GM21367 (cell line): Measurements from ENCODE around the gene LHFPL2.

Experiments
- ATAC-seq: cut with Tn5 transposase; IDR thresholded peaks from one replicate; pipeline ENCODE4 v1.9.1; 2021; ENCODE audit not compliant: unreplicated experiment

LHFPL2 gene

GRCh38 chr5:78547183-78547582 is 101.4 kb downstream of the LHFPL2 start:
- no peak for ATAC-seq

DNA sequence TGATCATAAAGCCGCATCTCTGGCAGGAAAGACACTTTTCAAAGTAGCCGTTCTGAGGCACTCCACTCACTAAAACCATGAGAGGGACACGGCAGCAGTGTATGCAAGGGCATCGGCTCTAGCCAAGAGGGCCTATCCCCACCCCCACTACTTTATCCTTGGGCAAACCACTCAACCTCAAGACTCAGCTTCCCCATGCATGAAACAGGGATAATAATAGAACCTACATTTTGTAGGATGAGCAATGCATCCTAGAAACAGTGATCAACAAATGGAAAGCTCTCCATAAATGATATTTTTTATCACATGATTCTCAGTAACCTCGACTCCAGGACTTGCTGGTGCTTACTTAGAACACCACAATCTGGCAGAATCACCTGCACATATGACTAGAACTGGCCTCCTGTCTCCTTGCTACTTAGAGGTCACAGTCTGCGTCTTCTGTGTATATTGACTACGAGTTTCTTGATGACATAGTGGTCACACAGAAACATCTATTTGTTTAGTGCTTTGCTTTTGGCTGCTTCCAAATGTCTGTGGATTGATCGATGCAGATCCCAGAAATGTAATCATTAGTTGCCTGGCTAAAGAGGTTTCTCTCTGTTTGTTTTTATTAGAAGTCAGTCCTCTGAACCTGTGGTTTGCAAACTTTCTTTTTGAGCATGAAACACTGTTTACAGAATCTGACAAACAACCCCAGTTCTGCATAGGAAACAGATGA is 102.1 kb downstream of the LHFPL2 start:
- ATAC-seq, result no peak

DNA sequence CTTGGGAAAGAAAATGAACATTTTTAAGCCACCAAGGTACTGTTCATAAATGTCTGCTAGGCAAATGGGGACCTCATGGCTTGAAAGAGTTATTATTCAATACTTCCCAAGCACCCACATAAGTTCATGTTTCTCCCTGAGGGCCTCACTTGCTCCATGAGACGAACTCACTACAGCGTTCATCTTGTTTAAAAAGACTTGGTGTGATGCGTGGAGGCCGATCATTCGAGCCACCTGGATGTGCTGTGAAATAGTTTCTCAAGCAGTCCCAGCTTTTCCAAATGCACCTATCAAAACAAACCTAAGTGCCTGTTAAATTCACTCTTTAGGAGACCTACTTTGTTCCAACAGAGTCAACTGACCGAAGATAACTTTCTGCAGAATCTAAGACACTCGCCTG is 103.2 kb downstream of the LHFPL2 start:
- no peak for ATAC-seq

DNA sequence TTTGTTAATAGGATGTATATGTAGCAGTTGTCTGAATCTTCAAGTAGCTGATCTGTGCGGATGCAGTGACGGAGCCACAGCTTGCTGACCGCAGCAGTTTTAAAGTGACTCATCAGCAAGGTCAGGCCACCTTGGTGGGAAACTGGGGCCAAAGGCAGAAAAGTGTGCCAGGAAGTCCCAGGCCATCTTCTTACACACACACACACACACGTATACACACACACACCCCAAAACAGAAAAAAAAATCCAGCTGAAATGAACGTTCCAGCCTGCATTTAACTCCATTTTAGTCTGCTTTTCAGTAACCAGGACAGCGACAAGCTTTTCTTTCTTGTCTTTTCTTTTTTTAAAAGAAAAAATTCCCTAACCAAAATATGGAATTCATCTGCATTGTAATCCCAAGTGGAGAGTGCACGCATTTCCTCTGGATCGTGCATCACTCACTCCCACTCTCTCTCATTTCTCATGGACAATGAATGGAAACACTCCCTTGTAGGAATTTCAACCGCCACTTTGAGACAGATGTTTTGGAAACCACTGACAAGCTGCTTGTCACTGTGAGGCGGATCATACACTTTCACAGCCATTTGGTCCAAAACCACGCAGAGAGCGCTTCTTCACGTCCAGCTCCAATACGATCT is 103.9 kb downstream of the LHFPL2 start:
- no peak for ATAC-seq

GRCh38 chr5:78543916-78544315 is 104.7 kb downstream of the LHFPL2 start:
- ATAC-seq, result no peak

DNA sequence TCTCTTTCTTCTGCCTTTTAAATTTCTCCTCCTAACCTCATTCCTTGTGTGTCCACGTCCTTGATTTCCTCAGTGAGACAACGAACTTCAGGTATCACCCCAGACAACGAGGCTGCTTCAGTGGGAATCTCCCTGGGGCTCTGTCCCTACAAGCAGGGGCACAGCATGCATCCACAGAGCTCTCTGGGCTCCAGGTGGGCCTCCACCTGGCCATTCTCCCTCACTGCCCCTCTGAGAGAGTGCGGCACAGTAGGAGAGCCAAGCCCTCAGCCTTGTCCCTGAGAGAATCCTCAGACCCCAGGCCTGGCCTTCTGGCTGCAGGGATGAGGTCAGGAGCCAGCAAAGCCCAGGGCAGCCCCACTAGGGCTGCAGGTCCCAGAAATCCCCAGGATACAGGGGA is 105.3 kb downstream of the LHFPL2 start:
- no peak for ATAC-seq

GRCh38 chr5:78542321-78542840 is 106.2 kb downstream of the LHFPL2 start:
- ATAC-seq, result no peak

DNA sequence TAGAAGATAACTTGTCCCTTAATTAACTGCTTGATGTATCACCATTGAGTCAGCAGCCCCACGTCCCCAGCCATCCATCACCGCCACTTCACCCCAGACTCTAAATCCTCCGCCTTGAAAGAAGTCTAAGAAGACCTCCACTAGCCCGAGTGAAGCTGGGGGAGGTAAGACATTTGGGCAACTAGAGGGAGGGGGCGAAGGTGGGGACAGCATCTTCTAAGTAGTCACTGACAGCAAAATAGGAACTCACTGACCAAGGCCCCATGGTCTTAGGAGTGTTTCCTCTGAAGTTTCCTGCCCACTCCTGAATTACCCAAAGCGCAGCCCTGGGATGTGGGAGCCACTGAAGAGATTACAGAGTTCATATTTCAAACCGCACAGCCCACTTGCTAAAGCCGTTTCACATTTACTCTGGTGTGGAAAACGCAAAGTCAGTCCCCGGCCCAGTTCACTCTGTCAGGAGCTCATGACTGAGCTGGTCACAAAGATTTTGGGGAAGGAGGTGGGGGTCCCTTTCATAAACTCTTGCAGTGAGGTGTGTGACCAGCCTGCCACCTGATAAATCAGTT is 107.4 kb downstream of the LHFPL2 start:
- no peak for ATAC-seq

GRCh38 chr5:78540335-78541085 is 108.1 kb downstream of the LHFPL2 start:
- ATAC-seq, result no peak

GRCh38 chr5:78538240-78538850 is 110.2 kb downstream of the LHFPL2 start:
- no peak for ATAC-seq

DNA sequence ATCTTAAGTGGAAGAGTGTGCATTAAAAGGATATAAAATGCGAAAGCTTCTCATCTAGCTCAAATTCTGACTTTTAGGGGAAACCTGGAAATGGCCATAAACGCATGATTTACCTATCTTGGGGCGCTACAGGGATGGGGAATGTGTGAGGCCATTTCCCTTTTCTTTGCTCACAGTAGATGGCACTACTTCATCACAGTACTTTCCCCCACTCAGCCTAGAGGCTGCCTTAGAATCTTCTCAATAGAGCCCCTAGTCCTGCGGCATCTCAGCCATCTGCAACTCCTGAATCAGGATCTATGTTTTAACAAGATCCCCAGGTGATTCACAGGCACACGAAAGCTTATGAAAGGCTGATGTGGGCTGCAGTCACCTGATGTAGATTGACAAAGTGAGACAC is 110.8 kb downstream of the LHFPL2 start:
- ATAC-seq, result no peak

- no peak for ATAC-seq
Measured at GRCh38 chr5:78537411-78537810, 111.2 kb downstream of the LHFPL2 start.

- no peak for ATAC-seq
Measured at GRCh38 chr5:78536661-78537196, 111.8 kb downstream of the LHFPL2 start.

DNA sequence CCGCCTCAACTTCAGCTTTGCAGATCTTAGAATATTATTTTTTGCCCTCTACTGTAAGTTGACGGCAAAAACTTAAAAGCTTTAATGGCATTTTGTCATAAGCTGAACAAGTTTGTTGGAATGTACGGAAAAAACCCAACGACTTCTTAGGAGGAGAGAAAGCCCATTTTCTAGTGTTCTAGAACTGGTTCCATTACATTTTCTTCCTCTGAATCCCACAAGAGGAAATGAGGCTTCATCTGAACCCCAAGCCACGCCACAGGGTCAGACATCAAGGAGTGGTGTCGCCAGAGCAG is 113.7 kb downstream of the LHFPL2 start:
- no peak for ATAC-seq

DNA sequence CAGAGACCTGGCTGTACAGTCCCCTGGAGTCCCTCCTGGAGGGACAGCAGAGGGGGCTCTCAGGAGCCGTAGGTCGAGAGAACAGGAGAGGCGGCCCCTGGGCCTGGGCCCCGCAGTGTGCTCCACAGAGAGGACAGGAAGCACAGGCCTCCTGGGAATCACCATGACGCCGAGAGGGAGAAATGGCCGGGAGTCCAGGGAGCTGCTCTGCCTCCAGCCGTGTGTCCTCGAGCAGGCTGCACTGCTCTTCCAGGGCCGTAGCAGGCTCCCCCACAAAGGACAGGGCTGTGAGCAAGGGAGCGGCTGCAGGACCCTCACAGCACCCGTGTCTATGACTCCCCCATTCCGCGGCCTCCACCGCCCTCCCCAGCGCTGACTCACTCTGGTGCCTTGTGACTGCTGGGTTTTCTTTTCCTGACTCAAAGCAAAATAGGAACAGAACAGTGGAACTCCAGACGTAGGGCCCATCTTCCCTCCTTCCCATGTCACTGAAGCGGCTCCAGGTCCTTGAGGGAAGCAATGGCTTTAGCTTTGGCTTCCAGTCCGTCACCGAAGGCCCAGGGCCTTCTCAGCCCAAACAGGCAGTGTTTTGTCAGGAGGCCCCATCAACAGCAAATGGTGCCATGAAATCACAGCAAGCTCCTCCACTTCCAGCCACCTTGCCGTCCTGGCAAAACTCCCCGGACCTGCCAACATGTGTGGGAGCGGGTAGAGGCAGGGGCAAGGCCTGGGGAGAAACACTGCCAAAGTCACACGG is 114.2 kb downstream of the LHFPL2 start:
- ATAC-seq, result no peak

DNA sequence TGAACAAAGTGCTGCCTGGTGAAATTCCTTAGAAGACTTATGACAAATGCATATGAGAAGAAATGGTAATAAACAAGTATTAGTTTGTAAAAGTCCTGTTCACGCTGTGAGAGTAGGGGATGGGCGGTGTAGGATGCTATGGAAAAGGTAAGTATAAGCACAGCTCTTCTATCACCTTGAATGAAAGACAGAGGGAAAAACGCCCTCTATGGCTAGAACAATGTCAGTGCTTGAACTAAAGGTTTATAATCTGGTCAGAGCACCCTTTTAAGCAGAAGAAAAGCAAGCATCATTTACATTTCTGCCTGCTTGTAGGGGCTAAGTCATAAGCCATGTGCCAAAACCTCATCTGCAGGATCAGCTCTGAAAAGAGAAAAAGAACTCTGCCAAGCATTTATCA is 115.2 kb downstream of the LHFPL2 start:
- ATAC-seq, result no peak

DNA sequence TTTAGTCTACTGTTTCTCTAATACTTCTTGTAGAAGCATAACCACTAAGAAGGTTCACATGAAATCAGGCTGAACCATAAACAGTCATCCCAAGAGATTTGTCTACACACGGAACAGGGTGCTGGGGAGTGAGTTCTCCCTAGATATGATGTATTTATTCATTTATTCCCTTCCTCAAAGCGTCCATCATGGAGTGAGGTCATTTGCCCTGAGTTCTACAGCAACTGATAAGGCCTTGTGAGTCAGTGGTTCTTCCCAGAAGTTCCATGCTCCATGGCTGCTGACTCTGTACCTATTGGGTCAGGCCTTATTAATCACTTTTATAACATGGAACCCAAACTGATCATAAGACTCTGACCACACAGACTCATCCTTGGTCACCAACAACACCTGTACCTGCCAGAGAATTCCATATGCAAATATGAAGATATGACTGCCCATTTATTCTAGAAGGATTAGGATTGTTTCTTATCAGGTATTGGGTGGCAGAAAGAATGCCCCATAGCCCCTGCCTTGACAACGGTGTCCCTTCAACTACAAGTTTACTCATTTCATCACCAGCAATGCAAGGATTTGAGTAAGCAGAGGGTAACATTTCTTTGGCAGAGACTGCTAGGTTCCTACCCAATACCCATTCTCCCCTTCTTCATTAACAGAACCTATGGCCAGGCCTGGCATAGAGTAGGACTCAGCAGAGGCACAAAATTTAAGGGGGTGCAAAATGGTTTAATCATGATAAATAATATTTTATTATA is 118.1 kb downstream of the LHFPL2 start:
- ATAC-seq, result no peak

DNA sequence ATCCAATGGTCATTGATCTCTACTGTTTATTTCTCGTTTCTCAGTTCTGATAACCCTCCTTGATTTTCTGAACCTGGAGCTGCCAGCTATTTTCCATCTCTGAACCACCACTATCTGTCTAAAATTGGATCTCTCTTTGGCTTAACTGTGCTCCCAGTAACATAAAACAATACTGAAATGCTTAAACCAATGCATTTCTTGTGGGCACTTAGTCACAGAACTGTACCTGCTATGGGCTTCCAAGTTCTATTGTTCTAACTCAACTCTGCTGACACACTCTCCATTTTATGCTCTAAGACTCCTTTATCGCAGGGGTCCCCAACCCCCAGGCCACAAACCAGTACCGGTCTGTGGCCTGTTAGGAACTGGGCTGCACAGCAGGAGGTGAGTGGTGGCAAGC is 120.6 kb downstream of the LHFPL2 start:
- no peak for ATAC-seq

DNA sequence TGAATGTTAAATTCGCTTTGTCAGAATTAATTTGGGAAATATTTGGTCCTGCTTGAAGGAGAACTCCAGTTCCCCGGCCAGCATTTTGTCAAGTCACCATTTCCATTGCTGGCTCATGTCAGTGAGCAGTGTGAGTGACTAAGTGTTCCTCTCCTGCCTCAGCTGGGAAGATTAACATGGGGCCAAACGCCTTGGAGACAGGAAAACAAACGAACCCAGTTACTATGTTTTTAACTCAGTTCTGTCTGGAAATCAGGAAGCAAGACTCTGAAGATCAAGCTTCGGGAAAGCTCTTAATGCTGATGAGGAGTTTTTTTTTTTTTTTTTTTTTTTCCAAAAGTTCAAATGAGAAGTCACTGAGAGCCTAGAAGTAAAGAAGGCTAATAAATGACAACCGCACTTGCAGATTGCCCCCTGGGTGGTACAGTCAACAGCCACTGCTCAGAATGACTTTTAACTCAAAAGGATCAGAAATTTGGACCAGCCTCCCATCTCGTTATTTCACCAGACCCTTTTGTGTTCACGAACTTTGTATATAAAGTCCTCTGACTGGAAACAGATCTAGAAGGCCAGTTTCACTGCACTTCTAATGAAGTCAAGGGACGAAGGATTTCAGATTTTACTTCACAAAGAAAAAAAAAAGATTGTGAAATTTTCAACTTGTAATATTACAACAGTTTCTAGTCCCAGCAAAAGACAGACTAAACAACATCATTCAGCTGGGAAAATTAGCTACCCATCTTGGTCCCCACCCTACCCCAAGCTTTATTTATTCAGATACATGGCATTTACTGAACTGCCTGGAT is 121.3 kb downstream of the LHFPL2 start:
- ATAC-seq, result no peak
